ENCODE measurements around the gene GSE1.

Gene GSE1

GRCh38 chr16:85629853-85630252 lies 16.7 kb downstream of the GSE1 start:
- Histone ChIP-seq H3K4me3 (ENCODE audit: low read depth in 1 of 2, low read length in 1 of 2) (no peak overlapping the region), H3K4me1 (ENCODE audit: control insufficient read depth in 1 of 2, insufficient read depth in 1 of 2, low read depth in 1 of 2, low read length in 1 of 2) (no peaks in the 10 kb centered on the region), H3K27ac (no peak overlapping the region), H3K9me3 (no peaks in the 10 kb centered on the region), H3K36me3 (peaks cover 21% of the 10 kb centered on the region), H3K27me3 (no peaks in the 10 kb centered on the region)
- TF ChIP-seq, protein P1, sequence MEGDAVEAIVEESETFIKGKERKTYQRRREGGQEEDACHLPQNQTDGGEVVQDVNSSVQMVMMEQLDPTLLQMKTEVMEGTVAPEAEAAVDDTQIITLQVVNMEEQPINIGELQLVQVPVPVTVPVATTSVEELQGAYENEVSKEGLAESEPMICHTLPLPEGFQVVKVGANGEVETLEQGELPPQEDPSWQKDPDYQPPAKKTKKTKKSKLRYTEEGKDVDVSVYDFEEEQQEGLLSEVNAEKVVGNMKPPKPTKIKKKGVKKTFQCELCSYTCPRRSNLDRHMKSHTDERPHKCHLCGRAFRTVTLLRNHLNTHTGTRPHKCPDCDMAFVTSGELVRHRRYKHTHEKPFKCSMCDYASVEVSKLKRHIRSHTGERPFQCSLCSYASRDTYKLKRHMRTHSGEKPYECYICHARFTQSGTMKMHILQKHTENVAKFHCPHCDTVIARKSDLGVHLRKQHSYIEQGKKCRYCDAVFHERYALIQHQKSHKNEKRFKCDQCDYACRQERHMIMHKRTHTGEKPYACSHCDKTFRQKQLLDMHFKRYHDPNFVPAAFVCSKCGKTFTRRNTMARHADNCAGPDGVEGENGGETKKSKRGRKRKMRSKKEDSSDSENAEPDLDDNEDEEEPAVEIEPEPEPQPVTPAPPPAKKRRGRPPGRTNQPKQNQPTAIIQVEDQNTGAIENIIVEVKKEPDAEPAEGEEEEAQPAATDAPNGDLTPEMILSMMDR (IDR thresholded peaks at IDR 0.05) = no peak

- no peaks in the 10 kb centered on the region for H3K9me3 ChIP-seq
- TF ChIP-seq, protein P1 (IDR thresholded peaks at IDR 0.05) = no peak
- H3K36me3 ChIP-seq = peaks cover 26% of the 10 kb centered on the region
- no peak overlapping the region for H3K27ac ChIP-seq
- no peak overlapping the region for H3K4me3 ChIP-seq (ENCODE audit: low read depth in 1 of 2, low read length in 1 of 2)
- no peaks in the 10 kb centered on the region for H3K4me1 ChIP-seq (ENCODE audit: control insufficient read depth in 1 of 2, insufficient read depth in 1 of 2, low read depth in 1 of 2, low read length in 1 of 2)
- no peaks in the 10 kb centered on the region for H3K27me3 ChIP-seq
These were observed 18.1 kb downstream of the GSE1 start for GRCh38 chr16:85631230-85631629.

DNA sequence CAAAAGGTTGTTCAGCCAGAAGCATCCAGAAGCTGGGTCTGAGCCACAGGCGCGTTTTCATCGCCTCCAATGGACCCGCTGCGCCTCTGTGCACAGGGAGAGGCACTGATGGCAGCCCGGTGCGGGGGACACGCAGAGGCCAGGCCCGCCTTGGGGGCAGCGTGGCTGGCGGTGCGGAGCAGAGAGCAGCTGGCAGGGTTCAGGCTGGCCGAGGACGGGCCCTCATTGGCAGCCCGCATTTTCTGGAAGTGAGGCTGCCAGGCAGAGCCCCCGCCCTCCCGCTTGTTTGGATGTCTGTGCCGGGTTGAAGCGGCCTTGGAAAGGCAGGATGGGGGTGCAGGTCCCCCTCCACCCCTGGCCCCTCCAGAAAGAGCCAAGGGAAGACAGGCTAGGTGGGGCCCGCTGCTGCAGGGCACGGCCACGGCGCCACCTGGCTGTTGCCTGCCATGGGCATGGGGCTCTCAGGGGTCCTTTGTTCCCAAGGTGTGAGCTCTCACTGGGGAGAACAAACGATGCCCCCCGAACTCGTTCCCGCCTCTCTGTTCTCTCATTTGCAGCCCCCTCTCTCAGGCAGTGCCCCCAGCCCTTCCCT lies 18.8 kb downstream of the GSE1 start:
- Histone ChIP-seq H3K4me1 (ENCODE audit: control insufficient read depth in 1 of 2, insufficient read depth in 1 of 2, low read depth in 1 of 2, low read length in 1 of 2) (no peaks in the 10 kb centered on the region), H3K27ac (no peak overlapping the region), H3K36me3 (peaks cover 30% of the 10 kb centered on the region), H3K4me3 (ENCODE audit: low read depth in 1 of 2, low read length in 1 of 2) (no peak overlapping the region), H3K9me3 (no peaks in the 10 kb centered on the region), H3K27me3 (no peaks in the 10 kb centered on the region)
- TF ChIP-seq, protein P1 (IDR thresholded peaks at IDR 0.05) = no peak

- Histone ChIP-seq H3K36me3 (peaks cover 39% of the 10 kb centered on the region), H3K9me3 (no peaks in the 10 kb centered on the region)
These were observed 19.8 kb downstream of the GSE1 start for GRCh38 chr16:85632709-85633437.

DNA sequence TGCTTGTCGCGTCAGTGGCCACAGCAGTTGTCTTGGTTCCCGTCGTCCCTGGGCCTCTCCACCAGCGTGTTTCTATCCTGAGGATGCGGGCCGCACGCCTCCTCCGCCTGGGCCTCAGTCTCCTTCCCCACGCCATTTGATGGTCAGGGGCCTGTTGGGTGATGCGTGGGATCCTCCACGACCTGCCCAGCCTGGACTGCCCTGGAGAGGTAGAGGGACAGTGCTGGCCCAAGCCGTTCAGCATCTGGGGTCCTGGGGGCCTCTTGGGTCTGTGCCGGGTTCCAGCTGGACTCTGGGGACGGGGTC lies 20.3 kb downstream of the GSE1 start:
- Histone ChIP-seq H3K27ac (no peak overlapping the region), H3K4me1 (ENCODE audit: control insufficient read depth in 1 of 2, insufficient read depth in 1 of 2, low read depth in 1 of 2, low read length in 1 of 2) (no peaks in the 10 kb centered on the region), H3K9me3 (no peaks in the 10 kb centered on the region), H3K36me3 (peaks cover 44% of the 10 kb centered on the region), H3K4me3 (ENCODE audit: low read depth in 1 of 2, low read length in 1 of 2) (no peak overlapping the region), H3K27me3 (no peaks in the 10 kb centered on the region)
- TF ChIP-seq, protein P1 (IDR thresholded peaks at IDR 0.05) = no peak

More at GRCh38 chr16:85632709-85633437, 19.8 kb downstream of the GSE1 start:
- Histone ChIP-seq H3K4me1 (ENCODE audit: control insufficient read depth in 1 of 2, insufficient read depth in 1 of 2, low read depth in 1 of 2, low read length in 1 of 2) (no peaks in the 10 kb centered on the region), H3K27ac (no peak overlapping the region), H3K4me3 (ENCODE audit: low read depth in 1 of 2, low read length in 1 of 2) (no peak overlapping the region), H3K27me3 (no peaks in the 10 kb centered on the region)
- TF ChIP-seq, protein P1 (IDR thresholded peaks at IDR 0.05) = no peak

Data from neutrophil (primary cell).